GM19239 (cell line): ENCODE results near the gene BDKRB2.

Experiments used
- DNase-seq: peaks from one replicate; pipeline ENCODE4 v3.0.0; 2011; ENCODE audit warnings: low spot score; ENCODE audit not compliant: insufficient read length
- FAIRE-seq: peaks from 2 replicates; lab custom pipeline; 2011; peaks lifted over from hg19 to GRCh38; lab: Jason Lieb, UNC

Gene BDKRB2

DNA sequence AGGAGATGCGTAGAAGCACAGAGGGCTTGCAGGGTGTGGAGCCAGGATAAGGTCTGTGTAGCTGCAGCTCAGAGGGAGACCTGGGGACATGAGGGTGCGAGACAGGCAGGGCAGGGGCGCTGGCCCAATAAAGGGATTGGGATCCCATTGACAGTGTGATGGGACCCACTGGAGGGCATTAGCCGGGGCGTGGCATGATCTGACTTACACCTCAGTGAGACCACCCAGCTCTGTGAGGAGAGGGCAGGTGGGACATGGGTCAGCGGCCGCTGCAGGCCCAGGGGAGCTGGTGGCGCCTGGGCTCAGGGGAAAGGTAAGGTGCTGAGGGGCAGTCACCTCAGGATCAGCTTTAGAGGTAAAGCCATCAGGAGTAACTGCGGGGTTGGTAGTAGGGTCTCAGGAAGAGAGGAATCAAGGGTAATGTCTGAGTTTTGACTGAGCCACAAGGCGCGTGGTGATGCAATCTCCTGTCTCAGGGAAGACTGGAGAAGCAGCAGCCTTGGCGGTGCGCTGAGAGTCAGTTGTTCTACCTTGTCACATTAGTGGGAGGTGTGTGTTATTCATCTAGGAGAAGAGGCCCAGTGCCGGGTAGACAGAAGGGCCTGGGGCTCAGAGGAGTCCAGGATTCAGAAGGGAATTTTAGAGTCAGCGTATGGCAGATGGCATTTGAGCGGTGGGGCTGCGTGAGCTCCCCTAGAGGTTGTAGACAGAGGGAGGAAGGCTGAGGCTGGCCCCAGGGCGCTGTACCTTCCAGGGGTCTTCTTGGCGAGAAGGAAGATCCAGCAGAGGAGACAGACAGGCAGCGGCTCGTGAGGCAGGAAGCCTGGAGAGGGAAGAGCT, 30.8 kb upstream of the BDKRB2 start:
- no peak for DNase-seq
- FAIRE-seq = no peak

DNA sequence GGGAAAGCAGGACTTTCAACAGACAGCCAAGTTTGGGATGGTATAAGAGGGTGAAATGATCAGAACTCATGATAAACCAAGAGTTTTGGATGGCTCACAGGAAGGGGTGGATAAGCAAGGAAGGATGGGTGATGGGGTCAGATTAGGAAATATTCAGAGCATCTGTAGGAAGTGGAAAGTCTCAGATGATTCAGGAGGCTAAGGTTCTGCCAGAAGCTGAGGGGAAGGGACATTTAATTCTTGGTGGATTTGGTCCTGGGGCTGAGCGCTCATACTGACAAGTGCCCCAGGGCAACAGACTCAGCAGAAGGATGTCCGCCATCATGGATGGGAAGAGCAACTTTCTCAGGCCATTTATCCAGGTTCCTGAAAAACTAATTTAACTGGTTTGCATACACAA, 28.4 kb upstream of the BDKRB2 start:
- DNase-seq (no peak), FAIRE-seq (no peak)

DNA sequence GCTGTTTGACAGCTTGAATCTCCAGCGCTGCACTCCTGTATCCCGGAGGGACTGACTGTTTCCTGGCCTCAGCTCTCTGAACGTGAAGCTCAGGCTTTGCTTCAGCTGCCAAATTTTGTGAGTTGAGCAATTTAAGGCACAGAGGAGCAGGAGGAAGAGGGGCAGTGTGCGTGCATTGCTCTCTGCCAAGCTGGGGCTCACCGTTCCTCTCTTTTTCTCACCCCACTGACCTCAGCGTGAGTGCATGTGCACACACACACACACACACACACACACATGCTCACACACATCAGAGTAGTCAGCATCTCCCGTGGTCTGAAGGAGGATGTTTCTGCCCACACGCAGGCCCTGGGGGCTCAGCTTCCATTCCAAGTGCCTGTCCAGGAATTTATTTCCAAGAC, 27.8 kb upstream of the BDKRB2 start:
- no peak for DNase-seq
- FAIRE-seq = no peak

DNA sequence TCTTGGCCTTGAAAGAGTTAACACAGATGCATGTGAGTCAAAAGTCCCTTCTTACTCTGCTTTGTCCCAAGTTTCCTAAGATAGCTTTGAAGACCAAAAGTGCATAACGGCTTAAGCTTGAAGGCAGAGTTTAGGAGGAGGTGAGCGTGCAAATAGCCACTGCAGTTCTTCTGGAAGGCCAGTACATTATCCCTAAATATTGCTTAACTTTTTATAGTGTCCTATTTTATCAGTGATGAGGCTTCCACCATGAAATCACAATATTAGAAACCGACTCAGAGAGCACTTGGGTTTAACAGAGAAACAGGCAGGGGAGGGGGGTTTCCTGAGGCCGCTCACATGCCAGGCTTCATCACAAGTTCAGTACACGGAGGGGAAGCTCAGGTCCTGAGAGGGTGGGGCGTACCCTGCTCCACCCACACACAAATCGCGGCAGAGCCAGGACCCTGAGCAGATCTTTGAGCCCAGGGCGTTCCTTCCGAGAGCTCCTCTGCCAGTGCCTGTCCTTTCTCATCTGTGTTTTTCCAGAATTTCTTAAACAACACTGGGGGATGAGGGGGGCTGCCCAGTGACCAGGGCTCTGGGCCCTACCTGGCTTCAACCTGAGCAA, 26.8 kb upstream of the BDKRB2 start:
- FAIRE-seq = no peak
- DNase-seq = no peak

DNA sequence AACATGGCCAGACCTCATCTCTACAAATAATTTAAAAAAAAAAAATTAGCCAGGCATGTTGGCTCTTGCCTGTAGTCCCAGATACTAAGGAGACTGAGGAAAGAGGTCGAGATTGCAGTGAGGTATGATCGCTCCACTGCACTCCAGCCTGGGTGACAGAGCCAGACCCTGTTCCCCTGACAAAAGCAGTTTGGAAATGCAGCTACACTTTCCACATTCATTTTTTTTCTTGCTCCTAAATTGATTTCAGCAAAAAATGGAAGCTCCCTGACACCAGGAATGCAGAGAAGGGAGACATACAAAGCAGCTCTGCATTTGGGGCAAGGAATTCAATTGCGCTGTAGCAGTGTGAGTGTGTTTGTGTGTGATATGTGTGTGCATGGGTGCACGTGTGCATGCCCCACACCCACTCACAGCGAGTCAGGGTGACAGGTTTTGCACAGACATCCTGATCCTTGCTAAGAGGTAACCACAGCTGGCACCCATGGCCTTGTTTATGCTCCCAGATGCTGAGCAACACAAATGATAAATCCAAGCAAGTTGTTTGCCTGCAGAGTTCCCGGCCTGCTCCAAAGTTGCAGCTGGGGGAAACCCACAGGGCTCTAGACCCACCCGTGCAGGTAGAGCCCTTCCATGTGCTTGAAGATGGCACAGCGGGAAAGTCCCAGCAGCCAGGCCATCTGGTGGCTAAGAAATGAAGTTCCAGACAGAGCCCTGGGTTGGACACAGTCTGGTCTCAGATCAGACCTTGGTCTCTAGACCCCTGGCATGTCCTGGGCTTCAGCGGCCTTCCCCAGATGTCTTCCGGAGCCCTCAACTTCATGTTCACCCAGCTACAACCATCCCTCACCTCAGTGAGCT, 25.9 kb upstream of the BDKRB2 start:
- no peak for DNase-seq
- FAIRE-seq = no peak

DNA sequence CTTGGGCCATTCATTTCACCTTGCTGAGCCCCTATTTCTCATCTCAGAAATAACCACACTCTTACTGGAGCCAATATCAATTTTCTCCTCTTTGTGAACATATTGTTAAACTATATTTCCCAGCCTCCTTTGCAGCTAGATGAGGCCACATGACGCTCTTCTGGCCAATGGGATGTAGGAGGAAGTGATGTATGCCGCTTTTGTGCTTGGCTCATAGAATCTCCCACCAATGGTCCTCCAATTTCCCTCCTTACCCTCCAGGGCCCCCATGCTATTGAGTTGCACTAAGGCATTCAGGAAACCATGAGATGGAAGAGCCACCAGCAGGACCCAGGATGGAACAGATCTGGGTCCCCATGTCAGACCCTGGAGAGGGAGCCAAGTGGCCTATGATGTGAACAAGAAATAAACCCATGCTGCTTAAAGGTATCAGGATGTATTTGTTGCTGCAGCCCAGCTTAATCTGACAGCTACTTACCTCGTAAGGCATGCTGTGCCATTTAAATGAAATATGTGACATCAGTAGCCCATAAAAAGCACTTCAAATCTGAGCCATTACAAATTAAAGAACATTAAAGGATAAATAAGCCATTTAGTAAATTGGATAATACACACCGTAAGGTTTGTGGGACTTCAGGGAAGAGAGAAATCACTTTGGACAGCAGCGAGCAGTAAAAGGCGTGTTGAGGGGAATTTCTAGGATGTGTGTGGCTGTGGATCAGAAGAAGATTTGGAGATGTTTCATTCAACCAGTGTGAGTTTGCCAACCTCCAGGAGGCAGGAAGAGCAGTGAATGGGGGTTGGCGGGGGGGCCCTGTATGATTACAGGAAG, 24.4 kb upstream of the BDKRB2 start:
- FAIRE-seq = no peak
- DNase-seq = no peak

DNA sequence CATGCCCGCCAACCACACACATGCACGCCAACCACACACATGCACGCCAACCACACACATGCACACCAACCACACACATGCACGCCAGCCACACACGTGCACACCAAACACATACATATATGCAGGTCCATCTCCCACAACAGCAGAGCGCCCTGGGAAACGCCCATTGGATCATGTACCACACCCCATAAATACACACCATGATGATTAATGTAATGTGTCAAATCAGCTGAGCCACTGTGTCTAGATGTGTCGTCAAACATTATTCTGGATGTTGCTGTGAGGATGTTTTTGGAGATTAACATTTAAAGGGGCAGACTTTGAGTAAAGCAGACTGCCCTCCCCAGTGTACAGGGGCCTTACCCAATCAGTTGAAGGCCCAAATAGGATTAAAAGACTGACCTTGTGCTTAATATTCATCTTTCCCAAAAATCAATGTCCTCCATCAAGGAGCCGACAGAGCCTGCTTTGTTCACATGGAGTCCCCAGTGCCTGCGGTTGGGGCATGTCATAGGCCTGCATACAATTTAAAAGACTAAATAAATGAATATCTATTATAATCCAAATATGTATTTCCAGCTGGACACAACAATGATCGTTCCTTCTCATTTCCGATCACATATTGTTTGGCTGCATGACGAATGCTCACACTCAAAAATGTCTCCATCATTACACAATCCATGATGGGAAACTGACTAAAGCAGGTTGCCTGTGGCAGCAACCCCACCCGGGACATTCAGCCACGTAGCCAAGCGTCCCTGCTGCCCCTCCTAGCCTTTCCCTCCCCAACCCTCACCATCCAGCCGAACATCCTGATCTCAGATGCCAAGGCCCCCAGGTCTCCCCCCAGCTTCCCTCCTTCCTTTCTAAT, 23.2 kb upstream of the BDKRB2 start:
- FAIRE-seq = no peak

DNA sequence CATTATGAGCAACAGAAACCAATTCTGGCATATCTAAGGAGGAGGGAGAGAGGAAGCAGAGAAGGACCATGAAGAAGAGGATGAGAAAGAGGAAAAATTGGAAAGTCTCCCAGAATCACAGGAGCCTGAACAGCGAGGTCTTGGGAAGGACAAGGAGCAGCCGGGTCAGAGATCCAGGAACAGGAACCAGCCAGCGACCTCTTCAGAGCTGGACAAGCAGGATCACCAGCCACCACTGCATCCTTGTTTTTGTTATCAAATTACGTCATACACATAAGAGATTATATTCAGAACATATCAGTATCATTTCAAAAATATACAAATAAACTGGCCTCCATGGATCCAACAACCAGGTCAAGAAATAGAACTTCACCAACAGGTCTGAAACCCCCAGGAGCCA, 22.1 kb upstream of the BDKRB2 start:
- no peak for DNase-seq
- FAIRE-seq = no peak

More for the DNA sequence above, 23.2 kb upstream of the BDKRB2 start:
- no peak for DNase-seq

DNA sequence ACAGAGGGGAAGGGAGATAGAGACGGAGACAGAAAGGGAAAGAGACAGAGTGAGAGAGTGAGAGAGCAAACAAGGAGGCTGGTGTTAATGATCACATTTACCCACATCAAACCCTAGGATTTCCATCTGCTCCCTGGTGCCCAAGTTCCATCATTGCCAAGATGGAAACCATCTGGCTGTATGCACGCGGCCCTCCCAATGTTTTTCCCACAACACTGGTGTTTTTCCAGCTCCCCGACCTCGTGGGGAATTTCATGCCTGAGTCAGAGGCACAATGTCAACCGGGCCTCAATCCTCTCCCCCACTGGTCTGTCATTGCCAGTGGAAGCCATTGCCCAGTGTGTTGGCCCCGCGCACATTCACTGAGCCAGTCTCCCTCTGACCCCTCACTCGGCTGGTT, 19.9 kb upstream of the BDKRB2 start:
- FAIRE-seq = no peak
- no peak for DNase-seq

DNA sequence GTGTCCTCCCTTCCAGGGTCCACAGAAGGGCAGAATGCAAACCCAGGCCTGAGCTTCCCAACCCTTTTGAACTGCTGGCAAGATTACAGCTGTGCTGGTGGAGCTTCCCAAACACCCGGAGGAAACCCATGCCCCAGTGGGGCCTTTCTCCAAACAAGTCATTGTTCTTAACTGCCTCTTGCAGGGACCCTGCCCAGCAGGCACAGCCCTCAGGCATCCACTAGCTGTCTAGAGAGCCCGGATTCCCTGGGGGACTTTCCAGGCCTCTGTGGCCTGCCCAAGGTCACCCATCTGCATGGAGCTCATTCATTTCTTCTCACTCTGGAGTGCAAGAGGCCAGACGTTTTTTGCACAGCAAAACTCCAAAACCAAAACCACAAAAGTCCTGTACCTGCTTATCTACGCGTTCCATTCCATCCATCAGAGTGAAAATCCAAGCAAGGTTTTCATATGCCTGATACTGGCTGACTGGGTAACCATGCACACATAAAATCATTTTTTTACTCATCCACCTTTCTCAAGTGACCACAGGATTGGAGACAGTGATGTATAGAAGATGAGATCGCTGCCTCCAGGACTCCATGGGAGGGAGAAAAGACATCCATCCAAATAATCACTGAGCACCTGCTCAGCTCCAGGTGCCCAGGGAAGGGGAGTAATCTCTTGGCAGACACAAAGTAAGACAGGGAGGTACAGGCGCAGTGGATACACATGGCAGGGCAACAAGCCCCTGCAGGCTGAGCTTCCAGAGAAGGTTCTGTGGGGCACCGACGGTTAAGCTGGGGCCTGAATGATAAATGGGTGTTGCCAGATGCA, 17.2 kb upstream of the BDKRB2 start:
- FAIRE-seq = no peak

DNA sequence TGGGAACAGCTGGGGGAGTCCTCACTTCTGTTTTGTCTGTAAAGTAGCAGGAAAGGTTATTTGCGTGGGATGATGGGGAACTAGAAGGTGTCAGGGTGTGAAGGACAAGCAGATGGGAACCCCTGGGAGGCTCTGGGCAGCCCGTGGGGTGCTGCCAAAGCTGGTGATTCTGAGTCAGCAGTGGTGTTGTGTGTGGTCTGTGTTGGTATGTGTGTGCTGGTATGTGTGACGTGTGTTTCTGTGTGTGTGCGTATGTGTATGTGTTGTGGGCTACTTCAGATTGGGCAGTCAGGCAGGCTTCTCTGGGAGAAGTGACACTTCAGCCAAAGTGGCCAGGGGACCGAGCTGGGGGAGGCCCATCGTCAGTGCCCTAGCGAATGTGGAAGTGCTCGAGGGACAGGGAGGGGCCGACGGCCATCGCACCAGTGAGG, 15.3 kb upstream of the BDKRB2 start:
- FAIRE-seq = no peak

More for the DNA sequence above, 17.2 kb upstream of the BDKRB2 start:
- no peak for DNase-seq

DNA sequence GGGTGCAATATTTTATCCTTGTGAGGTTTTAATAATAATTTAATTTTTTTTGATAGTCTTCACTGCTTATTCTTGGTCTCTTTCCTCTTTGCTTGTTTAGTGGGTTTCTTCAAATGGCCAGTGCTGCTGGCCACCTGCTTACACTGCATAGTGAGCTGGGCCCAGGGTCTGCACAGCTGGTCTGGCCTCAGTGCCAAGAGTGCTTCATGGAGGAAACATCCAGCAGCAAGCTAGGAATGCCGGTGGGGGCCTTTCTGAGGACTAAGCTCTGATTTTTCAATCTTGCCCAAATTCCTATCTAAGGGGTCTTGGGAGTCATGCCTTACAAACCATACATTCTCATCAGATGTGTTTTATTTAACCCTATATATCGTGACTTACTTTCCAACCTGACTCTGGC, 13.3 kb upstream of the BDKRB2 start:
- DNase-seq (no peak), FAIRE-seq (no peak)

More for the DNA sequence above, 15.3 kb upstream of the BDKRB2 start:
- DNase-seq = no peak

DNA sequence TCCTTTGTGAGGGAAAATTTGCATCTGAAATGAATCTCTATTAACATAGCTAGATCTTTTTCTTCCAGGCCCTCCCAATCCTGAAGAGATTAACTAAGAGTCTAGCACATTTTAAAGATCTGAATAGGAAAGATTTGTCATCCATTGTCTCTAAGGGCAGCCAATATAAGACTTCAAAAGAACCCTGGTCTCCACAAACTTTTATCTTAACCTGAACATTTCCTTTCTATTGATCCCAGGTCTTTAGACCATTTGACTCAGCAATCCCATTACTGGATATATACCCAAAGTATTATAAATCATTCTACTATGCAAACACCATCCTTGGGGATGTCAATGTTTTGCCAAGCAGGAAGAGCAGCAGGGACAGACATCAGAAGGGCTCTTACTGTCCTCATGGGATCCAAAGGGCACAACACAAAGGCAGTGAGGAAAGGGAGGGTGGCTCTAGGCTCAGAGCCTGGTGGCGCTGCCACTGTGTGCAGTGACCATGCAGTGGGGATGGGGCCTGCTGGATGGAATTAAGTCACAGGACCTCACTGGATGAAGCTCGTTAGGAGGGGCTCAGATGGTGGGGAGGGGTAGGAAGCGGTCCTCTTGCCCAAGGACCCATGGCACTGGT, 12.7 kb upstream of the BDKRB2 start:
- FAIRE-seq = no peak
- DNase-seq = no peak

DNA sequence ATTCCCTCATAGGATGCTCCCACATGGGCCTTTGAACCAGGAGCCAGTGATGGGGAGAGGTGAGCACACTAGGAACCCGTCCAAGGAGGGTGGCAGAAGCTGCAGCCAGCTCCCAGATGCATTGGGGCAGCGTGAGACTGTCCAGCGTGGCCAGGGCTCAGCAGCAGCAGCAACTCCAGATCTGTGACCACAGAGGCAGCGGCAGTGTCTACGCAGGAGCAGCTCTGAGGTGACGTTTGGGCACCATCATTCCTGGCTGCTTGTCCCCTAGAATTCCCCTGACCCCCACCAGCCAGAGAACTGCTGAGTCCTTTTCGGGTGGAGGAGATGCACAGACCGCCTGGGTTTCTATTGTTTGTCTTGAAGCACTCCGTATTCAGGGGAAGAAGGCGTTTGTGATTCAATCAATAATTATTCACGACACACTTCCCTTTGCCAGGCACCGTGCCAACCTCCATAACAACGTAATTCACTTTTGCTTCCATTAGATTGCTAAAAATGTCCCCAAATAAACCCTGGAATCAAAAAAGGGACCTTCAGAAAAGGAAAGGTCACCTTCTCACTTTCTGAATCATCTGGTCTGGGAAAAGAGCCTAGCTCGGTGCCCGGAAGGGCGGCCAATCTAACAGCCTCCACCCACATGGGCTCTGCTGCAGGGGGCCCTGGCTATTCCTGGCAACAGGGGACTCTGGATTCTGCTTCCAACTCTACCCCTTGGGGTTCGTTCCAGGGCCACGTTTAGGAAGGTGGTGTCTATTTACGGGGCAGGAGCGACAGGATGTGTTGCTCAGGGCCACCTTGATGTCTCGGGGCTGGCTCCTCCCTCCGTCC, 11.4 kb upstream of the BDKRB2 start:
- FAIRE-seq = no peak
- DNase-seq = no peak

DNA sequence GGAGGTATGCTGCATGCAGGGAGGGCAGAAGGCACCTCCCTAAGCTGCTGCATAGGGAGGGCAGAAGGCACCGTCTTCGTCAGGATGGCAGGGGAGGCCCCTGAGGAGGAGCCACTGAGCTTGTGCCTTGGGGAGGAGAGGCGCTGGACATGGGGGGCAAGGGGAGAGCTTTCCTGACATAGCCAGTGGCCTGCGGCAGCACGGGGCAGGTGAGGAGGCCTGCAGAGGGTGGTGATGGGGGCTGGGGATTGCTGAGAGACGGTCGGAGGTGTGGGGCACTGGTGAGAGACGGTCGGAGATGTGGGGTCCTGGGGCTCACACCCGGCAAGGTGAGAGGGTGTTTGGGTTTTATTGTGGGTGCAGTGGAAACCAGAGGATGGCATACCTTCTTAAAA, 10.4 kb upstream of the BDKRB2 start:
- FAIRE-seq = no peak
- DNase-seq = no peak

DNA sequence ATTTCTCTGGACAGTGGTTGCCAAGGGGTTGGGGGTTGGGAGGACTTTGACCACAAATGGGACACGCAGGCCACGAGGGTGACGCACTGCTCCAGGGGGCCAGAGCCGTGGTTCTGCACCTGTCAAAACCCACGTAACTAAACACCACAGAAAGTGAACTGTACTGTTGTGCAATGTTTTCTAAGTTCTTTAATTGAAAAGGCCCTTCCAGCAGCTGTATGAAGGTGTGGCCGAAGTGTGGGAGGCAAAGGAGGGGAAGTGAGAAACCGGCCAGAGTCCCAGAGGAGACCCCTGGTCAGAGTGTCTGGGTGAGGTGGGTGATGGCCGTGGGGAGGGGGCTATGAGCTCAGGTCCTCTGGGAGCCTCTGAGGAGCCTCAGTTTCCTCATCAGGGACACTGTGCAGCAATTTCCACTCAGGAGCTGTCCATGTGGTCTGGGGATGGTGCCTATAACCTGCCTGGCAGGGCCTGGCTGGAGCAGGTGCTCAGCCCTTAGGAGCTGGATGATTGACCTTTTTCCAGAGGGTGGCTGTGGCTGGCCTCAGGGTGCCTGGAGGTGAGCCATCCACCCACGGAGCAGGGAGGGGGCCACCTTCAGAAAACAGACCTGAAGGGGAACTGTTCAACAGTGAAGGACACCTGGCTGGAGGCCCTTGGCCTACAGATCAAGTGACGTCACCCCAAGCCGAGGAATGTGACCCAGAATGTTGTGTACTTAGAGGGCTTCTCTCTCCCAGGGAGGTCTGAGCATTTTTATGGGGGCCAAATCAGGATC, 9.8 kb upstream of the BDKRB2 start:
- no peak for DNase-seq
- no peak for FAIRE-seq
